ENCODE measurements around the gene SHROOM2.

The SHROOM2 gene

DNA sequence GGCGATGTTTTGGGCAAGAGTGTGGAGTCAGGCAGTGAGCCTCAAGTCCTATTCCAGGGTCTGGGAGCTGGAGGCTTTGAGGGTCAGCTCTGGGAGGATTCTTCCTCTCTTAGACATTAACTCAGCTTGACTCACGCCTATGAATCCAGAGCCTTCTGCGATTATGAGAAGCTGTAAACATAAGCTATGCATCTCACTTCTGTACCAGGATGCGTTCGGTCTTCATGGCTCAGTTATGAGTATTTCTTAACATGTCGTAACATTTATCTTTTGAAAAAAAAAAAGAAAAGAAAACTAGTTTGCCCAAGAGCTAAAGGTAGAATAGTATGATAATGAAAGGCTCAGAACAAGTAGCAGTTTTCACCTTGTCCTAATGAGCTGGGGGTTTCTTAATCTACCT is 4.6 kb downstream of the SHROOM2 start:
- Histone ChIP-seq H3K27ac (replicated peaks) (no peak overlapping the region), H3K4me3 (replicated peaks; ENCODE audit: insufficient read depth, low read length) (no peak overlapping the region), H3K27me3 (ENCODE audit: insufficient read depth, poor library complexity, severe bottlenecking) (peaks cover 21% of the 10 kb centered on the region)
- no peak for DNase-seq (ENCODE audit: low read depth in 1 of 2, low spot score in 1 of 2)
- TF ChIP-seq GABPA (IDR thresholded peaks at IDR 0.05; ENCODE audit: low read depth) (no peak), POLR2AphosphoS5 (IDR thresholded peaks at IDR 0.05; ENCODE audit: low read depth) (no peak), SPI1 (IDR thresholded peaks at IDR 0.05; ENCODE audit: borderline replicate concordance, low read depth) (no peak)
- TF ChIP-seq, protein P1, sequence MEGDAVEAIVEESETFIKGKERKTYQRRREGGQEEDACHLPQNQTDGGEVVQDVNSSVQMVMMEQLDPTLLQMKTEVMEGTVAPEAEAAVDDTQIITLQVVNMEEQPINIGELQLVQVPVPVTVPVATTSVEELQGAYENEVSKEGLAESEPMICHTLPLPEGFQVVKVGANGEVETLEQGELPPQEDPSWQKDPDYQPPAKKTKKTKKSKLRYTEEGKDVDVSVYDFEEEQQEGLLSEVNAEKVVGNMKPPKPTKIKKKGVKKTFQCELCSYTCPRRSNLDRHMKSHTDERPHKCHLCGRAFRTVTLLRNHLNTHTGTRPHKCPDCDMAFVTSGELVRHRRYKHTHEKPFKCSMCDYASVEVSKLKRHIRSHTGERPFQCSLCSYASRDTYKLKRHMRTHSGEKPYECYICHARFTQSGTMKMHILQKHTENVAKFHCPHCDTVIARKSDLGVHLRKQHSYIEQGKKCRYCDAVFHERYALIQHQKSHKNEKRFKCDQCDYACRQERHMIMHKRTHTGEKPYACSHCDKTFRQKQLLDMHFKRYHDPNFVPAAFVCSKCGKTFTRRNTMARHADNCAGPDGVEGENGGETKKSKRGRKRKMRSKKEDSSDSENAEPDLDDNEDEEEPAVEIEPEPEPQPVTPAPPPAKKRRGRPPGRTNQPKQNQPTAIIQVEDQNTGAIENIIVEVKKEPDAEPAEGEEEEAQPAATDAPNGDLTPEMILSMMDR (IDR thresholded peaks at IDR 0.05; ENCODE audit: insufficient read depth, low read length) = no peak
- TF ChIP-seq, protein P2, sequence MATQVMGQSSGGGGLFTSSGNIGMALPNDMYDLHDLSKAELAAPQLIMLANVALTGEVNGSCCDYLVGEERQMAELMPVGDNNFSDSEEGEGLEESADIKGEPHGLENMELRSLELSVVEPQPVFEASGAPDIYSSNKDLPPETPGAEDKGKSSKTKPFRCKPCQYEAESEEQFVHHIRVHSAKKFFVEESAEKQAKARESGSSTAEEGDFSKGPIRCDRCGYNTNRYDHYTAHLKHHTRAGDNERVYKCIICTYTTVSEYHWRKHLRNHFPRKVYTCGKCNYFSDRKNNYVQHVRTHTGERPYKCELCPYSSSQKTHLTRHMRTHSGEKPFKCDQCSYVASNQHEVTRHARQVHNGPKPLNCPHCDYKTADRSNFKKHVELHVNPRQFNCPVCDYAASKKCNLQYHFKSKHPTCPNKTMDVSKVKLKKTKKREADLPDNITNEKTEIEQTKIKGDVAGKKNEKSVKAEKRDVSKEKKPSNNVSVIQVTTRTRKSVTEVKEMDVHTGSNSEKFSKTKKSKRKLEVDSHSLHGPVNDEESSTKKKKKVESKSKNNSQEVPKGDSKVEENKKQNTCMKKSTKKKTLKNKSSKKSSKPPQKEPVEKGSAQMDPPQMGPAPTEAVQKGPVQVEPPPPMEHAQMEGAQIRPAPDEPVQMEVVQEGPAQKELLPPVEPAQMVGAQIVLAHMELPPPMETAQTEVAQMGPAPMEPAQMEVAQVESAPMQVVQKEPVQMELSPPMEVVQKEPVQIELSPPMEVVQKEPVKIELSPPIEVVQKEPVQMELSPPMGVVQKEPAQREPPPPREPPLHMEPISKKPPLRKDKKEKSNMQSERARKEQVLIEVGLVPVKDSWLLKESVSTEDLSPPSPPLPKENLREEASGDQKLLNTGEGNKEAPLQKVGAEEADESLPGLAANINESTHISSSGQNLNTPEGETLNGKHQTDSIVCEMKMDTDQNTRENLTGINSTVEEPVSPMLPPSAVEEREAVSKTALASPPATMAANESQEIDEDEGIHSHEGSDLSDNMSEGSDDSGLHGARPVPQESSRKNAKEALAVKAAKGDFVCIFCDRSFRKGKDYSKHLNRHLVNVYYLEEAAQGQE (IDR thresholded peaks at IDR 0.05; ENCODE audit: insufficient replicate concordance, low read depth) = no peak

DNA sequence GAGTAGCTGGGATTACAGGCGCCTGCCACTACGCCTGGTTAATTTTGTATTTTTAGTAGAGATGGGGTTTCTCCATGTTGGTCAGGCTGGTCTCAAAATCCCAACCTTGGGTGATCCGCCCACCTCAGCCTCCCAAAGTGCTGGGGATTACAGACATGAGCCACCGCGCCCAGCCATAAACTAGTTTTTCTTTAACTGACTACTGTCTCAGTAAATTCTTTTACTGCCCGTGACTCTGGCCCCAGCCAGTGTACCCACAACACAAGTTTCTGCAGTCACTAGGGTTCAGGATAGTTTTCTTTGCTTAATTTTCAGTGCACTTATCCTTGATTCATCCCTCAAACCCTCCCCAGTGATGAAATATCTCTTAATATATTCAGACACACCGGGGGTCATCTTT is 8.3 kb downstream of the SHROOM2 start:
- H3K27ac ChIP-seq (replicated peaks) = no peak overlapping the region
- no peak for DNase-seq (ENCODE audit: low read depth in 1 of 2, low spot score in 1 of 2)
- H3K4me3 ChIP-seq (replicated peaks; ENCODE audit: insufficient read depth, low read length) = no peak overlapping the region
- TF ChIP-seq, protein P2 (IDR thresholded peaks at IDR 0.05; ENCODE audit: insufficient replicate concordance, low read depth) = no peak
- TF ChIP-seq SPI1 (IDR thresholded peaks at IDR 0.05; ENCODE audit: borderline replicate concordance, low read depth) = no peak
- TF ChIP-seq, protein P1 (IDR thresholded peaks at IDR 0.05; ENCODE audit: insufficient read depth, low read length) = no peak
- no peaks in the 10 kb centered on the region for H3K27me3 ChIP-seq (ENCODE audit: insufficient read depth, poor library complexity, severe bottlenecking)

DNA sequence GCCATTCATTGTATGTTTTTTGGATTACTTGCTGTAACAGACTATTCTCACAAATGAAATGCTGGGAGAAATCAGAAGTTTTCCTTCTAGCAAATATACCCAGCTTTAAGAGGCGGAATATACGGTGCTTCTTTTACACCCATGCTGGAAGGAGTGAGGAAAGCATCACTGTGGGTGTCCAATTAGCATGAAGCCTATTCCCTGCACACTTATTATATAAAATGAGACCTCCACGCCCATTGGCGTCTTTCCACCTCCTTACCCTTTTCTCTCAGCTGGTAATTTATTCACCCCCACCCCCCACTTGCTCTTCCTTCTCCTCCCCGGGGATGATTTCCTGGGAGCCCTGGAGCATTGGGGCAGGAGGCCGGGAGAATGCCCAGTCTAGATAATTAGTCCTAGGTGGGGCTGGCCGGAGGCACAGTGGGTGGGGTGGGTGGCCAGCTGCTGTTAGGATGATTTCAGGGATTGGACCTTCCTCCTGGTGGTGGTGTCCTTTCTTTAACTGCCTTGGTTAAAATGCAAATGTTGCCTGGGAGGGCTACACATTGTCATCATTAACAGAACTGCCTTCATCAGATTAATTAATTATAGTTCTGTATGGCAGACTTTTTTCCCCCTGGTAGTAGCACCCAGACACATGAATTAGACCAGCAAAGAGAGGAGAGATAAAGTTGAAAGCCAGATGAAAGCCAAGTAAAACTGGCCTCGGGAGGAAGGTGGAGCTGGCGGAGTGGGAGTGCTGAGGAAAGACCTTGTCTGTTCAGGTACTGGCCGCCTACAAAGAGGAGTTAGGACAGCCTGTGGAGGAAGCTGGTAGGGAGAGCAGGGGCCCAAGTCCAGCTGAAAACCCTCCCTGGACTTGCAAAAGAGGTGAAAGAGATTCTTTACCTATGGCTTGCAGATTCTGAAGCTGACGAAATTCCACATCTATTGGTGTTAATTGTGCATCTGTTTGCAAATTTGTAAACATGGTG is 11.4 kb downstream of the SHROOM2 start:
- H3K27me3 ChIP-seq (ENCODE audit: insufficient read depth, poor library complexity, severe bottlenecking) = no peaks in the 10 kb centered on the region
- H3K27ac ChIP-seq (replicated peaks) = no peak overlapping the region
- no peak overlapping the region for H3K4me3 ChIP-seq (replicated peaks; ENCODE audit: insufficient read depth, low read length)
- TF ChIP-seq, protein P2 (IDR thresholded peaks at IDR 0.05; ENCODE audit: insufficient replicate concordance, low read depth) = no peak
- TF ChIP-seq GABPA (IDR thresholded peaks at IDR 0.05; ENCODE audit: low read depth) = no peak
- TF ChIP-seq SPI1 (IDR thresholded peaks at IDR 0.05; ENCODE audit: borderline replicate concordance, low read depth) = no peak
- TF ChIP-seq, protein P1 (IDR thresholded peaks at IDR 0.05; ENCODE audit: insufficient read depth, low read length) = no peak
- TF ChIP-seq POLR2AphosphoS5 (IDR thresholded peaks at IDR 0.05; ENCODE audit: low read depth) = no peak
- no peak for DNase-seq (ENCODE audit: low read depth in 1 of 2, low spot score in 1 of 2)

Measured in HL-60 (cell line).